Ovary (tissue), 3 donors: ENCODE results near the gene HSP90B1.

Experiments
- CTCF ChIP-seq, 3 donors: fragments of 450-650 bp in 2 of 3; fragments of 200-600 bp in 1 of 3; IDR thresholded peaks; one replicate each; pipeline versions ENCODE4 v1.5.1 to v1.8.0; 2016 to 2022; ENCODE audit warnings: antibody characterized with exemption in 3 of 3, mild to moderate bottlenecking in 1 of 3
- EP300 ChIP-seq: sonication (generic); formaldehyde crosslinking; IDR thresholded peaks from one replicate; pipeline ENCODE4 v1.6.1; 2017; ENCODE audit warnings: antibody characterized with exemption
- POLR2A ChIP-seq: fragments of 450-650 bp; IDR thresholded peaks from one replicate; pipeline ENCODE4 v1.6.1; 2017; ENCODE audit warnings: antibody characterized with exemption, mild to moderate bottlenecking, moderate library complexity
- donor health status: DM: no; HTN: no; CAD: no.

- no peak for TF ChIP-seq CTCF (IDR thresholded peaks at IDR 0.05)
- no peak for TF ChIP-seq EP300
- no peak for TF ChIP-seq POLR2A
Observed at GRCh38 chr12:103955811-103956508, 25.8 kb downstream of the HSP90B1 start.
